GM12878 (cell line): ENCODE measurements around the gene CACNG4. TPM values are rescaled to one million over a fixed set of nuclear protein-coding genes. Genes with fewer than 3 reads are reported as not detected.

Source experiments
- ATAC-seq: fragments of 200-7000 bp; cut with Tn5 transposase; 3 replicates; pipeline ENCODE4 v1.9.1; 2020; ENCODE audit warnings: mild to moderate bottlenecking, moderate library complexity
- BruUV-seq: library from RNA; stranded (reverse); fragments of 400-500 nt; replicated peaks from 2 replicates; lab custom pipeline; 2021; lab: Mats Ljungman, UMichigan
- CTCF ChIA-PET: fragments of 300-600 bp; sonication (Branson Sonifier 250); formaldehyde crosslinking; extraction: SDS; loops from one replicate; lab custom pipeline; 2021; ENCODE audit warnings: inconsistent platforms; lab: Yijun Ruan, JAX
- POLR2A ChIA-PET: fragments of 350-600 bp; formaldehyde crosslinking; extraction: SDS; loops from one replicate; lab custom pipeline; 2021; ENCODE audit warnings: inconsistent platforms; lab: Charles Lee
- RAD21 ChIA-PET: fragments of 300-600 bp; sonication (Branson Sonifier 250); formaldehyde crosslinking; loops from one replicate; lab custom pipeline; 2023; ENCODE audit warnings: antibody characterized with exemption; ENCODE audit not compliant: unreplicated experiment; lab: Charles Lee
- SMC1A ChIA-PET: fragments of 300-600 bp; sonication (Branson Sonifier 250); formaldehyde crosslinking; loops from one replicate; lab custom pipeline; 2023; ENCODE audit not compliant: unreplicated experiment, uncharacterized antibody; lab: Charles Lee
- DNase-seq: peaks from one replicate; pipeline ENCODE4 v3.0.0-alpha.2; 2011; ENCODE audit warnings: low read depth, low spot score
- FAIRE-seq: peaks from 3 replicates; lab custom pipeline; 2011; peaks lifted over from hg19 to GRCh38; lab: Jason Lieb, UNC
- H2AFZ ChIP-seq: 2 replicates; pipeline ENCODE4 v1.6.0; 2011; ENCODE audit warnings: low read depth, low read length, control low read depth; ENCODE audit not compliant: control insufficient read depth
- H3K27ac ChIP-seq: 2 replicates; pipeline ENCODE4 v1.5.1; 2011; ENCODE audit warnings: control low read depth; ENCODE audit not compliant: control insufficient read depth, insufficient read depth
- H3K27me3 ChIP-seq, 2 experiments: replicated peaks in 1 of 2; 2 replicates each; pipeline versions ENCODE4 v1.6.0 to v1.6.1; 2011; ENCODE audit warnings: low read length in 1 of 2; ENCODE audit not compliant: control insufficient read depth in 2 of 2, insufficient read depth in 2 of 2
- H3K36me3 ChIP-seq, 2 experiments: 2 replicates each; pipeline ENCODE4 v1.5.1; 2011; ENCODE audit warnings: low read length in 1 of 2; ENCODE audit not compliant: control insufficient read depth in 2 of 2, insufficient read depth in 2 of 2
- H3K4me1 ChIP-seq: 2 replicates; pipeline ENCODE4 v1.6.1; 2011; ENCODE audit warnings: mild to moderate bottlenecking, low read length, moderate library complexity, mixed read lengths; ENCODE audit not compliant: control insufficient read depth, insufficient read depth
- H3K4me2 ChIP-seq: 2 replicates; pipeline ENCODE4 v1.6.0; 2011; ENCODE audit warnings: control low read depth; ENCODE audit not compliant: control insufficient read depth, insufficient read depth
- H3K4me3 ChIP-seq: fragments of 200-600 bp; sonication (generic); 2 replicates; pipeline ENCODE4 v1.5.1; 2016
- H3K79me2 ChIP-seq: 2 replicates; pipeline ENCODE4 v1.6.0; 2011; ENCODE audit warnings: low read length; ENCODE audit not compliant: control insufficient read depth, insufficient read depth
- H3K9ac ChIP-seq: 2 replicates; pipeline ENCODE4 v1.8.0; 2011; ENCODE audit warnings: low read length, control low read depth, mixed read lengths; ENCODE audit not compliant: control insufficient read depth, insufficient read depth
- H3K9me3 ChIP-seq: replicated peaks from 3 replicates; pipeline ENCODE4 v1.5.1; 2011; ENCODE audit warnings: mild to moderate bottlenecking, low read length; ENCODE audit not compliant: control insufficient read depth, insufficient read depth
- H4K20me1 ChIP-seq: 2 replicates; pipeline ENCODE4 v1.6.0; 2011; ENCODE audit not compliant: control insufficient read depth, insufficient read depth
- ATF7 ChIP-seq: fragments of 450-650 bp; IDR thresholded peaks from 2 replicates; pipeline ENCODE4 v1.6.1; 2016; ENCODE audit warnings: low read depth, mild to moderate bottlenecking
- DPF2 ChIP-seq: fragments of 450-650 bp; IDR thresholded peaks from 2 replicates; pipeline ENCODE4 v1.6.1; 2017; ENCODE audit warnings: mild to moderate bottlenecking
- FOXK2 ChIP-seq: fragments of 450-650 bp; IDR thresholded peaks from 2 replicates; pipeline ENCODE4 v1.6.1; 2017; ENCODE audit warnings: mild to moderate bottlenecking, moderate library complexity
- HDAC6 ChIP-seq: fragments of 200-600 bp; sonication (generic); IDR thresholded peaks from one replicate; pipeline ENCODE4 v1.8.0; 2017; ENCODE audit warnings: antibody characterized with exemption; ENCODE audit not compliant: unreplicated experiment
- MTA2 ChIP-seq: fragments of 450-650 bp; IDR thresholded peaks from 2 replicates; pipeline ENCODE4 v1.6.1; 2016; ENCODE audit warnings: low read depth, mild to moderate bottlenecking, moderate library complexity
- NFXL1 ChIP-seq: fragments of 450-650 bp; IDR thresholded peaks from 2 replicates; pipeline ENCODE4 v1.6.1; 2017; ENCODE audit warnings: antibody characterized with exemption, mild to moderate bottlenecking, borderline replicate concordance
- NR2C2 ChIP-seq: IDR thresholded peaks from 2 replicates; pipeline ENCODE4 v1.6.1; 2011; ENCODE audit warnings: borderline replicate concordance, low read depth; ENCODE audit not compliant: control insufficient read depth, insufficient read length
- NR2F1 ChIP-seq: fragments of 450-650 bp; conservative IDR thresholded peaks from 2 replicates; pipeline ENCODE4 v1.6.1; 2017; ENCODE audit warnings: mild to moderate bottlenecking
- POLR2AphosphoS2 ChIP-seq: IDR thresholded peaks from 2 replicates; pipeline ENCODE4 v1.6.1; 2011; ENCODE audit warnings: low read depth, mild to moderate bottlenecking, low read length, improper control_type of control experiment, moderate library complexity
- SIN3A ChIP-seq: IDR thresholded peaks from 2 replicates; pipeline ENCODE4 v1.6.1; 2012; ENCODE audit warnings: low read depth, low read length, improper control_type of control experiment
- SUZ12 ChIP-seq: fragments of 200-600 bp; sonication (generic); IDR thresholded peaks from one replicate; pipeline ENCODE4 v1.6.1; 2018; ENCODE audit warnings: antibody characterized with exemption, mild to moderate bottlenecking; ENCODE audit not compliant: unreplicated experiment
- ZNF207 ChIP-seq: fragments of 450-650 bp; IDR thresholded peaks from 2 replicates; pipeline ENCODE4 v1.6.1; 2014; ENCODE audit warnings: antibody characterized with exemption, mild to moderate bottlenecking, borderline replicate concordance
- WGBS: methylation state at CpG from one replicate; pipeline ENCODE4 v1.1.6; 2016; ENCODE audit warnings: low lambda C conversion rate; ENCODE audit not compliant: insufficient replicate concordance, insufficient coverage; ENCODE audit errors: missing lambda C conversion rate; 5-methylcytosine and 5-hydroxymethylcytosine counted together
- in situ Hi-C: fragments of 300-500 bp; cut with MboI; formaldehyde crosslinking; loops from 9 replicates; pipeline ENCODE4 v1.14.3; 2018; ENCODE audit warnings: mixed read lengths
- intact Hi-C: fragments of 100-400 bp; cut with micrococcal nuclease; formaldehyde crosslinking; loops from one replicate; pipeline ENCODE4 v1.14.2; 2022; ENCODE audit not compliant: unreplicated experiment
- polyA plus RNA-seq, 11 experiments: library from polyadenylated mRNA; depleted of rRNA in 4 of 11; unstranded in 6 of 11; stranded (reverse) in 5 of 11; fragments of >200 nt; fragmentation: Nextera tagmentation in 4 of 11; fragmentation: Illumina TruSeq in 1 of 11; extraction: Ambion mirVana in 4 of 11; extraction: Trizol in 1 of 11; gene quantifications; 1 replicate in 1 of 11; 2 replicates in 10 of 11; pipeline versions ENCODE4 v1.2.1 to v1.2.3, GENCODE V29; 2011 to 2016; ENCODE audit warnings: inconsistent platforms in 2 of 11, missing spikeins in 2 of 11, low read depth in 1 of 11
- total RNA-seq, 4 experiments: library from RNA; depleted of rRNA in 3 of 4; stranded (reverse); fragments of >200 nt in 3 of 4; fragmentation: Illumina TruSeq in 1 of 4; extraction: Trizol in 1 of 4; gene quantifications; 2 replicates each; pipeline versions ENCODE4 v1.2.1 to v1.2.3, GENCODE V29; 2013 to 2021
- TF ChIP-seq, protein P1 (sequence below): fragments of 450-650 bp; IDR thresholded peaks from 2 replicates; pipeline ENCODE4 v1.6.1; 2016; ENCODE audit warnings: mild to moderate bottlenecking

The CACNG4 gene
- total and polyA plus RNA-seq, 10 of the 15 experiments (the other 5 are each of a cell fraction or from before 2014, with no cell fraction given), result 0.08 TPM; not detected in 8

DNA sequence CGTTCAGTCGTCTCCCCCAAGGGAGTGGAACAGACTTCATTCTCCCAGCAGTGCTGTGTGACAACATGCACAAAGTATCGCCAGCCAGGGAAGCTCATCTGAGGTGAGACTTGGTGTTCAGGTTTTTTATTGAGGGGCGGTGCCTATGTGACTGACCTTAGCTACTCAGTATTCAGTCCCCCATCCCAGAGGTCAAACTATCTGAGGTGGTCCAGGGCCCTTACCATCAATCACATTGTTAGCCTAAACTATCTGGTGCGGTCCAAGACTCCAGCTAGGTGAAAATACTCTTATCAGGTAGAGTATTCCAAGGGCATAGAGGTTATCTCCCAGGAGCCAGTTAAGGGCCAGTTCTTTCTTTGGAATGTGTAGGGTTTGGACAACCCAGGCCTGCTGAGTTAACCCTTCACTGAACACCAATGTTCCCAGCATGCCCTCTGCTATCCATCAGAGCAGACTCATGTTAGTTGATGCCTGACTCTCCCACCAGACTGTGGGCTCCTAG is 74.4 kb downstream of the CACNG4 start:
- POLR2A ChIA-PET, result no interaction called here
- FAIRE-seq, result no peak
- no peak overlapping the region for H3K4me3 ChIP-seq
- 53% methylated on average over 5 of the region's 5 CpGs for WGBS
- in situ Hi-C loops (no loop called here), intact Hi-C loops (no loop called here)
- DNase-seq, result no peak
- H3K9ac ChIP-seq, result no peak overlapping the region
- CTCF ChIA-PET, result interaction anchor here (0.7 to 1.2 kb wide), 3 partner anchors 9 to 42 kb away, joined by 3 read pairs; no protein-coding TSS in a partner anchor
- no peak for TF ChIP-seq MTA2
- TF ChIP-seq HDAC6, result no peak
- TF ChIP-seq POLR2AphosphoS2, result no peak
- TF ChIP-seq NFXL1, result no peak
- H4K20me1 ChIP-seq, result no peaks in the 10 kb centered on the region
- no peak overlapping the region for H2AFZ ChIP-seq
- BruUV-seq, result no TSS peak
- H3K27ac ChIP-seq, result no peak overlapping the region
- no peak for ATAC-seq
- no peaks in the 10 kb centered on the region; the same call in 1 of the 3 replicates for H3K9me3 ChIP-seq
- SMC1A ChIA-PET, result interaction anchor here (1.7 kb wide), 1 partner anchor 9 kb away, joined by 4 read pairs; no protein-coding TSS in a partner anchor
- H3K27me3 ChIP-seq, result no peaks in the 10 kb centered on the region
- RAD21 ChIA-PET, result no interaction called here
- H3K79me2 ChIP-seq, result no peaks in the 10 kb centered on the region
- H3K4me2 ChIP-seq, result no peak overlapping the region
- H3K36me3 ChIP-seq, result no peaks in the 10 kb centered on the region
- peaks cover 22% of the 10 kb centered on the region for H3K4me1 ChIP-seq

DNA sequence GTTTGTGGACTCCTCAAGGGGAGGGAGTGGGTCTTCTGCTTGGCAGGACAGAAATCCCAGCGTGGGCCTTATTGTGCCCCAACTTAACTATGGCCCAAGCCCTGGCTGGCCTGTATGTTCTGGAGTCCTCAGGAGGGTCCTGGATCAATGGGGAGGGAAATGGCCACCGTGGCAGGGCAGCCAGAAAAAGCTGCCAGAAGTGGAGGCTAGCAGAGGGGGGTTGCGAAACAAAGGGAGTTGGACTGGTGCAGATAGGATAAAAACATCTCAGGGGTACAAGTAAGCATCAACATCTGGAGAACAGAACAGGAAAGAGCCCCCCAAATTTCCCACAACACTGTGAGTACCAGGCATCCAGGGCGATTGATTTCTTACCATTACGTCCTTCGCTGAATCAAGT is 76.1 kb downstream of the CACNG4 start:
- DNase-seq (no peak), FAIRE-seq (no peak)
- no peaks in the 10 kb centered on the region; the same call in 2 of the 3 replicates for H3K9me3 ChIP-seq
- intact Hi-C loops, result no loop called here
- H3K79me2 ChIP-seq, result no peaks in the 10 kb centered on the region
- TF ChIP-seq NR2C2 (no peak), ZNF207 (no peak), FOXK2 (no peak), SIN3A (no peak), NR2F1 (no peak), ATF7 (no peak), DPF2 (no peak), SUZ12 (no peak)
- TF ChIP-seq, protein P1, sequence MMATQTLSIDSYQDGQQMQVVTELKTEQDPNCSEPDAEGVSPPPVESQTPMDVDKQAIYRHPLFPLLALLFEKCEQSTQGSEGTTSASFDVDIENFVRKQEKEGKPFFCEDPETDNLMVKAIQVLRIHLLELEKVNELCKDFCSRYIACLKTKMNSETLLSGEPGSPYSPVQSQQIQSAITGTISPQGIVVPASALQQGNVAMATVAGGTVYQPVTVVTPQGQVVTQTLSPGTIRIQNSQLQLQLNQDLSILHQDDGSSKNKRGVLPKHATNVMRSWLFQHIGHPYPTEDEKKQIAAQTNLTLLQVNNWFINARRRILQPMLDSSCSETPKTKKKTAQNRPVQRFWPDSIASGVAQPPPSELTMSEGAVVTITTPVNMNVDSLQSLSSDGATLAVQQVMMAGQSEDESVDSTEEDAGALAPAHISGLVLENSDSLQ, result no peak
- TF ChIP-seq, all 136 proteins: peak for 0
- in situ Hi-C loops, result no loop called here
- Histone ChIP-seq H3K27me3 (no peaks in the 10 kb centered on the region), H2AFZ (no peak overlapping the region), H3K4me3 (no peak overlapping the region), H3K4me2 (no peak overlapping the region), H3K36me3 (no peaks in the 10 kb centered on the region), H4K20me1 (no peaks in the 10 kb centered on the region), H3K27ac (no peak overlapping the region), H3K9ac (no peak overlapping the region), H3K4me1 (peaks cover 10% of the 10 kb centered on the region)
- RAD21 ChIA-PET, result no interaction called here
- ATAC-seq, result no peak
- SMC1A ChIA-PET, result no interaction called here
- BruUV-seq, result no TSS peak
- POLR2A ChIA-PET, result no interaction called here
- WGBS, result 71% methylated on average over 6 of the region's 6 CpGs
- CTCF ChIA-PET, result no interaction called here
